Naive thymus-derived CD4-positive, alpha-beta T cell (primary cell): ENCODE data around the gene TRIM61. TPM values are rescaled to one million over a fixed set of nuclear protein-coding genes. Genes with fewer than 3 reads are reported as not detected.
"Not testable (repeated sequence)": the region's sequence is repeated elsewhere in the genome, so short reads cannot be mapped to it uniquely, and the experiment has no call there.

Source experiments
- ATAC-seq: fragments of 150-1000 bp; cut with Tn5 transposase; 2 replicates; pipeline ENCODE4 v1.10.0; 2021; ENCODE audit warnings: mild to moderate bottlenecking, moderate library complexity
- CTCF ChIA-PET: fragments of 350-600 bp; sonication (Branson Sonifier 250); formaldehyde crosslinking; loops from one replicate; lab custom pipeline; 2021; ENCODE audit warnings: antibody characterized with exemption; lab: Charles Lee
- POLR2A ChIA-PET: fragments of 350-600 bp; sonication (Branson Sonifier 250); formaldehyde crosslinking; loops from one replicate; lab custom pipeline; 2021; ENCODE audit warnings: antibody characterized with exemption, inconsistent platforms; lab: Charles Lee
- DNase-seq, 9 donors: peaks; one replicate each; pipeline versions ENCODE4 v3.0.0 to v3.0.0-alpha.2; 2020 to 2022; ENCODE audit warnings: mixed read lengths in 1 of 9
- H3K27ac ChIP-seq: one replicate; pipeline ENCODE4 v1.7.0; 2013; ENCODE audit warnings: mild to moderate bottlenecking, low read depth, low read length, moderate library complexity
- H3K27me3 ChIP-seq, 2 donors: one replicate each; pipeline ENCODE4 v1.7.0; 2013; ENCODE audit warnings: low read length in 2 of 2, mild to moderate bottlenecking in 2 of 2, moderate library complexity in 2 of 2; ENCODE audit not compliant: control insufficient read depth in 2 of 2, insufficient read depth in 2 of 2
- H3K36me3 ChIP-seq, 3 experiments: 1 replicate in 2 of 3; 2 replicates in 1 of 3; pipeline ENCODE4 v1.7.0; 2013; ENCODE audit warnings: low read length in 3 of 3, mild to moderate bottlenecking in 3 of 3, moderate library complexity in 1 of 3; ENCODE audit not compliant: insufficient read depth in 3 of 3, control insufficient read depth in 2 of 3
- H3K4me1 ChIP-seq, 2 donors: one replicate each; pipeline ENCODE4 v1.7.0; 2013; ENCODE audit warnings: low read length in 2 of 2, mild to moderate bottlenecking in 2 of 2, moderate library complexity in 1 of 2; ENCODE audit not compliant: control insufficient read depth in 2 of 2, insufficient read depth in 2 of 2
- H3K4me3 ChIP-seq: 2 replicates; pipeline ENCODE4 v1.7.0; 2013; ENCODE audit warnings: mild to moderate bottlenecking, low read length
- H3K9me3 ChIP-seq, 3 experiments: 1 replicate in 2 of 3; 2 replicates in 1 of 3; pipeline ENCODE4 v1.7.0; 2013; ENCODE audit warnings: low read length in 3 of 3; ENCODE audit not compliant: control insufficient read depth in 2 of 3
- H3K27ac Mint-ChIP-seq, 9 donors: one replicate each; pipeline ENCODE4 v1.8.0; 2020 to 2022; ENCODE audit warnings: mixed read lengths in 9 of 9, mild to moderate bottlenecking in 8 of 9, moderate library complexity in 5 of 9, inconsistent platforms in 2 of 9
- H3K27me3 Mint-ChIP-seq, 5 donors: one replicate each; pipeline ENCODE4 v1.8.0; 2021 to 2022; ENCODE audit warnings: mixed read lengths in 5 of 5, mild to moderate bottlenecking in 1 of 5
- H3K36me3 Mint-ChIP-seq, 5 donors: one replicate each; pipeline ENCODE4 v1.8.0; 2020 to 2022; ENCODE audit warnings: mixed read lengths in 5 of 5, mild to moderate bottlenecking in 3 of 5, inconsistent platforms in 1 of 5
- H3K4me1 Mint-ChIP-seq, 7 donors: one replicate each; pipeline ENCODE4 v1.8.0; 2020 to 2022; ENCODE audit warnings: mixed read lengths in 7 of 7, mild to moderate bottlenecking in 3 of 7, inconsistent platforms in 1 of 7
- H3K4me3 Mint-ChIP-seq, 10 donors: one replicate each; pipeline ENCODE4 v1.8.0; 2020 to 2022; ENCODE audit warnings: mild to moderate bottlenecking in 10 of 10, mixed read lengths in 10 of 10, moderate library complexity in 6 of 10, inconsistent platforms in 2 of 10
- H3K9me3 Mint-ChIP-seq, 11 donors: one replicate each; pipeline ENCODE4 v1.8.0; 2020 to 2022; ENCODE audit warnings: mixed read lengths in 11 of 11, mild to moderate bottlenecking in 4 of 11, inconsistent platforms in 1 of 11, moderate library complexity in 1 of 11
- intact Hi-C, 2 donors: fragments of 100-400 bp; cut with micrococcal nuclease; formaldehyde crosslinking; loops; one replicate each; pipeline ENCODE4 v1.15.1; 2023
- polyA plus RNA-seq, 2 donors: library from polyadenylated mRNA; unstranded; fragments of 300-500 nt; fragmentation: Illumina TruSeq; gene quantifications; one replicate each; pipeline ENCODE4 v1.2.3, GENCODE V29; 2021
- total RNA-seq, 6 experiments: library from RNA in 5 of 6; stranded (reverse) in 5 of 6; gene quantifications; 1 replicate in 5 of 6; 2 replicates in 1 of 6; pipeline ENCODE4 v1.2.3 and lab custom pipeline; 2021 to 2026

TRIM61 gene
- total RNA-seq = 1 to 10 TPM in 3 of 5 experiments, under 1 TPM in 2; 0.34 to 4.0 (median 1.1) TPM
- polyA plus RNA-seq = 1 to 10 TPM in 1 of 2 donors, under 1 TPM in 1; 0.53 to 1.6 TPM
- total RNA-seq (lab: John Stamatoyannopoulos, UW) = not detected

DNA sequence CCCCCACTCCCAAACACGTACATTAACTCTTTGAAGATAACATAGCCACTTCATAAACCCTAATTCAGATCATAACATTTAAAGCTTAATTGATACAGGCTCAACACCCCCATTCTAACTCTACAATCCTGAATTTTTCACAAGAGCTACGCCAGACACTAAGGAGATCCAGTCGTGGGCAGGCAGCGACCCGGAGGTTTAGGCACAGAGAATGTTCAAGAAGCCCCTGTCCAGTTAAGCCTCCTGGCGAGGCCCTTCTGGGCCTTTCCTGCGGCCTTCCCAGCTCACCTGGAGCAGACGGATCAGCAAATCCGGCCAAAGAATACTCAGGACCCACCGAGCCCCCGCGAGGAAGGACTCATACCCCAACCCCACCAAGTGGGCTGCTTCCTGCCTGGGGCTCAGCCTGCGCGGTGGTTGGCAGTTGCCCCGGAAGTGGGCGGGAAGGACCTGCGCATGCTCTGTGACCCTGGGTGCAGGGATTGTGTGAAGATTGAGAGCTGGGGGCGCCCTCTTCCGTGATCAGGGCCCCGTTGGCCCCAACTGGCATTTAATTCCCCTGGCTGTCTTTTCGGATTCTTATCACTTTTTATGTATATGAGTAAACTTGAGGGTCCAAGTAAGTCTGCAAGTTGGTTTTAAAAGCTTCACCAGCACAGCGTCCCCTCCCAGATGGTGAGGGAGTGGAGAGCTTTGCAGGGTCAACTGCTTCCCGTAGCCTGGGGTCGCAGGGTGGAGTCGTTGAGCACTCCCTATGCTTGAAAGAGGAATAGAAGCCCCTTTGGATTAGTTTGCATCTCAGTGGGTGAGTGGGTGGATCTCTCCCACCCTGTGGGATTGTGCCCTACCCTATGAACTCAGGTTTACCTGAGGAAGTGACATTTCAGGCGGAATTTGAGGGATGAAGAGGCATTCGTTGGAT is at the start of gene TRIM61:
Gene TRIM61 (minus strand): TSS at position 415 of the 922 bp plus-strand sequence. CDS start 7,655 bp downstream, outside the sequence.
- ATAC-seq (peak; percentile 78), DNase-seq (peak in 7 of 9 donors; percentile 9 to 73 (median 29))
- Histone ChIP-seq H3K4me3 (peak within 1 kb of the TSS; percentile 67), H3K4me1 (no peaks in the 10 kb centered on the region), H3K27ac (no peak within 1 kb of the TSS), H3K27me3 (no peaks in the 10 kb centered on the region), H3K36me3 (no peaks in the 10 kb centered on the region), H3K9me3 (no peaks in the 10 kb centered on the region)
- peaks cover 5 to 23% (median 12%) of the 10 kb centered on the region in 7 donors for H3K4me1 Mint-ChIP-seq
- peak within 1 kb of the TSS; percentile 66 to 89 (median 82) for H3K4me3 Mint-ChIP-seq
- peaks cover 0 to 7% (median 0%) of the 10 kb centered on the region in 5 donors for H3K27me3 Mint-ChIP-seq
- intact Hi-C loops = loop anchor here (1.0 to 2.0 kb wide), 2 partner anchors 20 to 21 kb away; no protein-coding TSS in a partner anchor
- peaks cover 0 to 9% (median 2%) of the 10 kb centered on the region in 11 donors for H3K9me3 Mint-ChIP-seq
- ChIA-PET CTCF (no interaction called here), POLR2A (interaction anchor here (1.3 kb wide), 1 partner anchor 20 kb away, joined by 4 read pairs; no protein-coding TSS in a partner anchor)
- peak within 1 kb of the TSS; percentile 23 to 91 (median 71) for H3K27ac Mint-ChIP-seq
- peaks cover 0 to 27% (median 11%) of the 10 kb centered on the region in 5 donors for H3K36me3 Mint-ChIP-seq

DNA sequence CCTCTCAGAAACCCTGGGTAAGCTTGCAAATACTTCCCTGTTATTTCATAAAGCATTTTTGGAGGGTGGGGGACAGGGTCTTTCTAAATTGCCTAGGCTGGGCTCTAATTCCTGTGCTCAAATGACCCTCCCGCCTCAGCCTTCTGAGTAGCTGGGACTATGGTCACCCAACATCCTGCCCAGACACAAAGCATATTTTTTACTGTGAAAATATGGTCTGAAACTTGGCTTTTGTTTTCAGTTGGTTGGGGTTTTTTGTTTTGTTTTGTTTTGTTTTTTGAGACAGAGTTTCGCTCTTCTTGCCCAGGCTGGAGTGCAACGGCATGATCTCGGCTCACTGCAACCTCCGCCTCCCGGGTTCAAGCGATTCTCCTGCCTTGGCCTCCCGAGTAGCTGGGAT is 48.3 kb upstream of the TRIM61 start:
- H3K27ac ChIP-seq, H3K4me1 ChIP-seq, H3K9me3 ChIP-seq, H3K4me1 Mint-ChIP-seq, DNase-seq, H3K27me3 ChIP-seq, H3K27ac Mint-ChIP-seq, H3K36me3 ChIP-seq, H3K36me3 Mint-ChIP-seq, H3K4me3 ChIP-seq, H3K4me3 Mint-ChIP-seq, ATAC-seq, intact Hi-C loops, POLR2A ChIA-PET, H3K9me3 Mint-ChIP-seq: not testable (repeated sequence)
- CTCF ChIA-PET = interaction anchor here (0.6 kb wide), 1 partner anchor 40 kb away, joined by 4 read pairs; no protein-coding TSS in a partner anchor
- H3K27me3 Mint-ChIP-seq = peaks cover 0 to 14% (median 9%) of the 10 kb centered on the region in 5 donors

DNA sequence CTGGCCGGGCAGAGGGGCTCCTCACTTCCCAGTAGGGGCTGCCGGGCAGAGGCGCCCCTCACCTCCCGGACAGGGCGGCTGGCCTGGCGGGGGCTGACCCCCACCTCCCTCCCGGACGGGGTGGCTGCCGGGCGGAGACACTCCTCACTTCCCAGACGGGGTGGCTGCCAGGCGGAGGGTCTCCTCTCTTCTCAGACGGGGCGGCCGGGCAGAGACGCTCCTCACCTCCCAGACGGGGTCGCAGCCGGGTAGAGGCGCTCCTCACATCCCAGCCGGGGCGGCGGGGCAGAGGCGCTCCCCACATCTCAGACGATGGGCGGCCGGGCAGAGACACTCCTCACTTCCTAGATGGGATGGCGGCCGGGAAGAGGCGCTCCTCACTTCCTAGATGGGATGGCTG is 42.5 kb upstream of the TRIM61 start:
- H3K36me3 Mint-ChIP-seq, CTCF ChIA-PET, POLR2A ChIA-PET, H3K4me1 Mint-ChIP-seq, H3K4me1 ChIP-seq, intact Hi-C loops, H3K27ac Mint-ChIP-seq, H3K4me3 ChIP-seq, DNase-seq, H3K27me3 ChIP-seq, ATAC-seq, H3K4me3 Mint-ChIP-seq, H3K36me3 ChIP-seq, H3K27ac ChIP-seq, H3K9me3 ChIP-seq, H3K9me3 Mint-ChIP-seq: not testable (repeated sequence)
- peaks cover 3 to 24% (median 5%) of the 10 kb centered on the region in 5 donors for H3K27me3 Mint-ChIP-seq

DNA sequence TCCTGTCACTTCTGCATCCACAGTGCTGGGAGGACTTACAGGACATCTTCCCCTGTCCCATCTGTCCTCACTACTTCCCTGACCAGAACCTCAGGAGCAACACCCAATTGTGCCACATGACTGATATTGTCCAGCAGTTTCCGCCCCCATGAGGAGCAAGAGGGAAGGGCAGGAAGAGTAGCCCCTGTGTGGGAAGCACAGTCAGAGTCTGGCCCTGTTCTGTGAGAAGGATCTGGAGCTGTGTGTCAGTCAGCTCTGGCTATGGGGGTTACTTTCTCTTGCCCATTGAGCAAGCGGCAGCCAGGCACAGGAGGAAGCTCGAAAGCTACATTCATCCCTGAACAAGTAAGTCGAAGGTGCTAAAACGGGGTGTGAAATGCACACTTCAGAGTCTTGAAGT is 39.5 kb upstream of the TRIM61 start:
- H3K27me3 Mint-ChIP-seq = peaks cover 2 to 34% (median 5%) of the 10 kb centered on the region in 5 donors
- Histone ChIP-seq H3K27ac (no peak overlapping the region), H3K36me3 (no peaks in the 10 kb centered on the region), H3K4me1 (no peaks in the 10 kb centered on the region), H3K27me3 (no peaks in the 10 kb centered on the region), H3K9me3 (no peaks in the 10 kb centered on the region), H3K4me3 (no peak overlapping the region)
- ATAC-seq (no peak), DNase-seq (no peak)
- intact Hi-C loops = no loop called here
- no peak overlapping the region for H3K27ac Mint-ChIP-seq
- H3K36me3 Mint-ChIP-seq = peaks cover 0 to 4% (median 0%) of the 10 kb centered on the region in 5 donors
- ChIA-PET CTCF (no interaction called here), POLR2A (no interaction called here)
- H3K9me3 Mint-ChIP-seq = peaks cover 0 to 5% (median 0%) of the 10 kb centered on the region in 11 donors
- H3K4me1 Mint-ChIP-seq = peaks cover 0 to 3% (median 0%) of the 10 kb centered on the region in 7 donors
- no peak overlapping the region for H3K4me3 Mint-ChIP-seq

DNA sequence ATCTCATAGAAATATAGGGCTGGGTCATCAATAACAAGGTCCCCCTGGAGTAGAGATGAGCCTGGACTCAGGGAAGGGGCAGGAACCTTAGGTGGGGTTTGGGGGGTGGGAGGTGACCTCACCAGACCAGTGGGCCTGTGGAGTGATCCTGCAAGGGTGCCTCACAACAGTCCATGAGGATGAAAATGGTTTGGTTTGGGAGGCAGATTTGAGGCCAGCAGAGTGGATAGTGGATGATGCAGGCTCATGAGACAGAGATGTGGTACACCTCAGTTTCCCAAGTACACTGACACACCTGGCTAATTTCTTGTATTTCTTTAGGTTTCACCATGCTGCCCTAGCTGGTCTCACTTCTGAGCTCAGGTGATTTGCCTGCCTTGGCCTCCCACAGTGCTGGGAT is 36.2 kb upstream of the TRIM61 start:
- H3K36me3 ChIP-seq = no peaks in the 10 kb centered on the region
- H3K9me3 ChIP-seq = no peaks in the 10 kb centered on the region
- CTCF ChIA-PET = no interaction called here
- H3K9me3 Mint-ChIP-seq = peaks cover 0 to 2% (median 0%) of the 10 kb centered on the region in 11 donors
- no peak overlapping the region for H3K27ac ChIP-seq
- no peak for DNase-seq
- H3K27ac Mint-ChIP-seq = no peak overlapping the region
- H3K27me3 ChIP-seq = no peaks in the 10 kb centered on the region
- no peak for ATAC-seq
- POLR2A ChIA-PET = no interaction called here
- H3K4me1 Mint-ChIP-seq = peaks cover 0 to 15% (median 0%) of the 10 kb centered on the region in 7 donors
- intact Hi-C loops = no loop called here
- peaks cover 3 to 54% (median 15%) of the 10 kb centered on the region in 5 donors for H3K27me3 Mint-ChIP-seq
- H3K4me1 ChIP-seq = no peaks in the 10 kb centered on the region
- H3K36me3 Mint-ChIP-seq = peaks cover 0 to 4% (median 0%) of the 10 kb centered on the region in 5 donors
- H3K4me3 ChIP-seq = no peak overlapping the region
- H3K4me3 Mint-ChIP-seq = no peak overlapping the region

DNA sequence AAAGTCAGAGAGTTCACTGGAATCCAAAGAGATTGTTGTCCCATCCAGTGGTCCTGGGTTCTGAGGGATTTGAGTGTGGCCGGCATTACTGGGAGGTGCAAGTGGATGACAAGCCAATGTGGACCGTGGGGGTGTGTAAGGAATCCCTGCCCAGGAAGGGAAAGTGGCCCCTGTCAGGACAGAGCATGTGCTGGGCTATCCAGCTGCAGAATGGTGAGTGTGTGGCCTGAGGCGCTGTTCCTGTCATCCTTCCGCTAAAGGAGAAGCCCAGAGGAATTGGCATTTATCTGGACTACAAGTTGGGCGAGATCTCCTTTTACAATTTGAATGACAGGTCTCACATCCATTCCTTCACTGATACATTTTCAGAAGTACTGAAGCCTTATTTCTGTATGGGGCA is 33.9 kb upstream of the TRIM61 start:
- Histone ChIP-seq H3K9me3 (no peaks in the 10 kb centered on the region), H3K27ac (no peak overlapping the region), H3K27me3 (no peaks in the 10 kb centered on the region), H3K4me3 (no peak overlapping the region), H3K36me3 (no peaks in the 10 kb centered on the region), H3K4me1 (no peaks in the 10 kb centered on the region)
- DNase-seq = no peak
- H3K4me3 Mint-ChIP-seq = no peak overlapping the region
- no peak overlapping the region for H3K27ac Mint-ChIP-seq
- POLR2A ChIA-PET = no interaction called here
- peaks cover 4 to 44% (median 24%) of the 10 kb centered on the region in 5 donors for H3K27me3 Mint-ChIP-seq
- peaks cover 0 to 4% (median 0%) of the 10 kb centered on the region in 5 donors for H3K36me3 Mint-ChIP-seq
- intact Hi-C loops = no loop called here
- CTCF ChIA-PET = no interaction called here
- no peaks in the 10 kb centered on the region for H3K9me3 Mint-ChIP-seq
- ATAC-seq = no peak
- H3K4me1 Mint-ChIP-seq = peaks cover 0 to 15% (median 0%) of the 10 kb centered on the region in 7 donors
